Breast epithelium (tissue), 4 donors: ENCODE results near the gene MAST4. TPM values are rescaled to one million over a fixed set of nuclear protein-coding genes. Genes with fewer than 3 reads are reported as not detected.

ENCODE experiments used
- DNase-seq, 2 donors: peaks; one replicate each; pipeline ENCODE4 v3.0.0-alpha.2; 2019; ENCODE audit warnings: low spot score in 2 of 2
- H3K27ac ChIP-seq, 2 donors: fragments of 200-600 bp; sonication (generic) in 1 of 2; one replicate each; pipeline ENCODE4 v1.5.1; 2016 to 2019; ENCODE audit warnings: mild to moderate bottlenecking in 1 of 2
- H3K27me3 ChIP-seq, 2 donors: fragments of 200-600 bp; sonication (generic) in 1 of 2; one replicate each; pipeline versions ENCODE4 v1.5.1 to v1.6.0; 2017 to 2019; ENCODE audit warnings: control low read depth in 1 of 2, mild to moderate bottlenecking in 1 of 2
- H3K36me3 ChIP-seq: fragments of 200-600 bp; one replicate; pipeline ENCODE4 v1.5.1; 2019
- H3K4me1 ChIP-seq, 2 donors: fragments of 200-600 bp; sonication (generic); one replicate each; pipeline ENCODE4 v1.5.1; 2016 to 2019; ENCODE audit warnings: control low read depth in 1 of 2
- H3K4me3 ChIP-seq, 3 donors: fragments of 200-600 bp; sonication (generic); 1 replicate in 2 of 3; 2 replicates in 1 of 3; pipeline ENCODE4 v1.5.1; 2016 to 2019; ENCODE audit warnings: mild to moderate bottlenecking in 3 of 3, moderate library complexity in 2 of 3
- H3K9me3 ChIP-seq, 2 donors: fragments of 200-600 bp; sonication (generic) in 1 of 2; one replicate each; pipeline ENCODE4 v1.5.1; 2016 to 2019; ENCODE audit warnings: control low read depth in 1 of 2
- POLR2A ChIP-seq: fragments of 450-650 bp; IDR thresholded peaks from one replicate; pipeline ENCODE4 v1.6.1; 2016; ENCODE audit warnings: antibody characterized with exemption, mild to moderate bottlenecking, moderate library complexity
- POLR2AphosphoS5 ChIP-seq, 3 donors: sonication (generic); formaldehyde crosslinking; IDR thresholded peaks; one replicate each; pipeline ENCODE4 v1.6.1; 2017; ENCODE audit warnings: antibody characterized with exemption in 3 of 3
- intact Hi-C: fragments of 100-400 bp; cut with DNase I; formaldehyde crosslinking; loops from one replicate; pipeline ENCODE4 v1.15.1; 2023; ENCODE audit warnings: low total_unique reads
- total RNA-seq, 3 donors: library from RNA; depleted of rRNA; stranded (reverse); fragments of >200 nt; gene quantifications; one replicate each; pipeline ENCODE4 v1.1.0, GENCODE V29; 2016
- TF ChIP-seq, protein P1 (sequence below), 3 donors: fragments of 450-650 bp; IDR thresholded peaks; one replicate each; pipeline ENCODE4 v1.5.1; 2016 to 2017; ENCODE audit warnings: antibody characterized with exemption in 3 of 3, mild to moderate bottlenecking in 3 of 3, moderate library complexity in 3 of 3

The MAST4 gene
- total RNA-seq, 3 donors from 2014 or later: 28.0 to 61.5 (median 50.1) TPM

DNA sequence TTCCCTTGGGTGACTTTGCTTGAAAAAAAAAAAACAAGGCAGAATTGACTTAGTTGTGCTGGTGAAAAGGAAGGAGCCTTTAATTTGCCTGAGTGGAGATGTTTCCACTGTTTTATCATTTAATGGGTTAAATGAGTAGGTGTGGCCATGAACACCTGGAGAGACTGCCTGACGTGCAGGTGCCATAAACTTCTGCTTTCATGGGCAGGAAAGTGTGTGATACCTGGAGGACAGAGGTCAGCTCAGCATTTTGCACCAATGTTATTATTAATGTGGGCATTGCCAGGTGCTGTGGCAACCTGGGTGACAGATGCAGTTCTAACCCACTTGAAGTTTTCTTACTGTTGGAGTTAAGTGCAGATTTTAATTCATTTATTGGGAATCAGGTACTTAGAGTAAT lies 455.0 kb downstream of the MAST4 start:
- TF ChIP-seq POLR2AphosphoS5 (IDR thresholded peaks at IDR 0.05): no peak
- no peak for TF ChIP-seq POLR2A
- TF ChIP-seq, protein P1, sequence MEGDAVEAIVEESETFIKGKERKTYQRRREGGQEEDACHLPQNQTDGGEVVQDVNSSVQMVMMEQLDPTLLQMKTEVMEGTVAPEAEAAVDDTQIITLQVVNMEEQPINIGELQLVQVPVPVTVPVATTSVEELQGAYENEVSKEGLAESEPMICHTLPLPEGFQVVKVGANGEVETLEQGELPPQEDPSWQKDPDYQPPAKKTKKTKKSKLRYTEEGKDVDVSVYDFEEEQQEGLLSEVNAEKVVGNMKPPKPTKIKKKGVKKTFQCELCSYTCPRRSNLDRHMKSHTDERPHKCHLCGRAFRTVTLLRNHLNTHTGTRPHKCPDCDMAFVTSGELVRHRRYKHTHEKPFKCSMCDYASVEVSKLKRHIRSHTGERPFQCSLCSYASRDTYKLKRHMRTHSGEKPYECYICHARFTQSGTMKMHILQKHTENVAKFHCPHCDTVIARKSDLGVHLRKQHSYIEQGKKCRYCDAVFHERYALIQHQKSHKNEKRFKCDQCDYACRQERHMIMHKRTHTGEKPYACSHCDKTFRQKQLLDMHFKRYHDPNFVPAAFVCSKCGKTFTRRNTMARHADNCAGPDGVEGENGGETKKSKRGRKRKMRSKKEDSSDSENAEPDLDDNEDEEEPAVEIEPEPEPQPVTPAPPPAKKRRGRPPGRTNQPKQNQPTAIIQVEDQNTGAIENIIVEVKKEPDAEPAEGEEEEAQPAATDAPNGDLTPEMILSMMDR (IDR thresholded peaks at IDR 0.05): no peak
- H3K27ac ChIP-seq: no peak overlapping the region
- no peaks in the 10 kb centered on the region for H3K9me3 ChIP-seq
- no peak overlapping the region for H3K4me3 ChIP-seq
- no peak for DNase-seq
- no peaks in the 10 kb centered on the region for H3K4me1 ChIP-seq
- intact Hi-C loops: no loop called here
- H3K27me3 ChIP-seq: no peaks in the 10 kb centered on the region
- H3K36me3 ChIP-seq: no peaks in the 10 kb centered on the region

DNA sequence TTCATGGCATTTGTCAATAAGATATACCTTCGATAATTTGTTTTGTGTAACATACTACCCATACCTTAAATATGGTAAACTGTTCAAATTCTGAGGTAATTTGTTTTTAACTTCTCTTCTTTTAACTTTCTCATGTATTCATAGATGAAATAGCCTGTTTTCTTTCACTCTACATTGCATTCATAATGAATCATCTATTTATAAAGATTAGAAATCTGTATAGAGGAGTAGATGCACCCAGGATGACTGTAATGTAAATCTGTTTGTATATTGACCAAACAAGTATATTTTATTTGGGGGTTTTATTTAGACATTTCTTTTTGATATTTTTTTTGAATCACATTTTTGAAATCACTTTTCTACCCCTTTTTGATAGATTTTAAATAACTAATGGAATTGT lies 455.8 kb downstream of the MAST4 start:
- Histone ChIP-seq H3K27me3 (no peaks in the 10 kb centered on the region), H3K4me1 (no peaks in the 10 kb centered on the region), H3K27ac (no peak overlapping the region), H3K36me3 (no peaks in the 10 kb centered on the region), H3K9me3 (no peaks in the 10 kb centered on the region), H3K4me3 (no peak overlapping the region)
- DNase-seq: no peak
- intact Hi-C loops: no loop called here
- TF ChIP-seq, protein P1 (IDR thresholded peaks at IDR 0.05): no peak
- TF ChIP-seq POLR2A (no peak), POLR2AphosphoS5 (IDR thresholded peaks at IDR 0.05) (no peak)

DNA sequence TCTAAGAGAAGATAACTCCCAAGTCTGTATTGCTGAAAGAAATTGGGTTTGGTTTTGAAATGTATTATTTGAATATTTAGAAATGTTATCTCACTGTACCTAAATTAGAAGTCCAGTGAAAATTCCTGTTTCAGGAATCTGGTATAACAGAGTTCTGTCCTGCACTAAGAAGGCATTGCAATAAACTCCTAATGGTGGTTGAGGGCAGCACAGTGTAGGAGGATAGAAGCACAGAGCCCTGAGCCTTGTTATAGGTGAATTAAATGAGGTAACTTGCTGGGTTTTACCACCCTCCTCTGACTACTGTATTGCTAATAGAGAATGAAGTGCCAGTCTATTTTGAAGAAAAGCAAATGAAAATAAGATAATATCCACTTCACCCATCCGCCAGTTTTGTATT lies 457.0 kb downstream of the MAST4 start:
- TF ChIP-seq, protein P1 (IDR thresholded peaks at IDR 0.05): no peak
- TF ChIP-seq POLR2AphosphoS5 (IDR thresholded peaks at IDR 0.05) (no peak), POLR2A (no peak)
- no peaks in the 10 kb centered on the region for H3K36me3 ChIP-seq
- H3K4me3 ChIP-seq: no peak overlapping the region
- intact Hi-C loops: no loop called here
- no peak for DNase-seq
- H3K27me3 ChIP-seq: no peaks in the 10 kb centered on the region
- H3K4me1 ChIP-seq: no peaks in the 10 kb centered on the region
- no peak overlapping the region for H3K27ac ChIP-seq
- H3K9me3 ChIP-seq: no peaks in the 10 kb centered on the region

DNA sequence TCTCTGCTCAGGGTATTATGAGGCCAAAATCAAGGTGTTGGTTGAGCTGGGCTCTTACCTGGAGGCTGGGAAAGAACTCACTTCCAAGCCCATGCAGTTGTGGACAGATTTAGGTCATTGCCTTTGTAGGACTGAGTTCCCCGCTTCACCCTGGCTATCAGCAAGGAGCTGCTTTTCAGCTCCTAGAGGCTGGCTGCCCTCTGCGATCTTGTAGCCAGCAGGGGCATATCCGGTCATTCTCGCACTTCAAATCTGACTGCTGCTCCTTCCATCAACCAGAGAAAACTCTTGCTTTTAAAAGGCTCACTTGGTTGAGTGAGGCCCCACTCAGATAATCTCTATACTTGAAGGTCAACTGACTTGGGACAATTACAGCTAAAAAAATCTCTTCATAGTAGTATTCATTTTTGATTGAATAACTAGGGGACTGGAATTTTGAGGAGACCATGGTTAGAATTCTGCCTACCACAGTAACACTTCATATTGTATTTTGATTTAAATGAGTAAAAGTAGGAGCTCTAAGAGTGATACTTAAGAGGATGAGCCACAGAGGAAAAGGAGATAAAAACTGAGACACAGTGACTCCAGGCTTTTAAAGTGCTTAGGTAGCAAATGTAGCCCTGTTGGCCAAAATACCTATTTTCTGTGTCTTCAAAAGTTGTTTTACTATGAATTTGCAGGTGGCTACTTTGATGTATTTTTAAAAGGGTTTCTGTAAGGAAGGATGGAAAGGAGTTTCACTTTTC lies 463.0 kb downstream of the MAST4 start:
- H3K36me3 ChIP-seq: no peaks in the 10 kb centered on the region
- H3K9me3 ChIP-seq: no peaks in the 10 kb centered on the region
- H3K4me1 ChIP-seq: no peaks in the 10 kb centered on the region
- intact Hi-C loops: no loop called here
- no peaks in the 10 kb centered on the region for H3K27me3 ChIP-seq
- DNase-seq: no peak
- no peak for TF ChIP-seq POLR2AphosphoS5 (IDR thresholded peaks at IDR 0.05)
- no peak for TF ChIP-seq POLR2A
- TF ChIP-seq, protein P1 (IDR thresholded peaks at IDR 0.05): no peak
- no peak overlapping the region for H3K4me3 ChIP-seq
- no peak overlapping the region for H3K27ac ChIP-seq

DNA sequence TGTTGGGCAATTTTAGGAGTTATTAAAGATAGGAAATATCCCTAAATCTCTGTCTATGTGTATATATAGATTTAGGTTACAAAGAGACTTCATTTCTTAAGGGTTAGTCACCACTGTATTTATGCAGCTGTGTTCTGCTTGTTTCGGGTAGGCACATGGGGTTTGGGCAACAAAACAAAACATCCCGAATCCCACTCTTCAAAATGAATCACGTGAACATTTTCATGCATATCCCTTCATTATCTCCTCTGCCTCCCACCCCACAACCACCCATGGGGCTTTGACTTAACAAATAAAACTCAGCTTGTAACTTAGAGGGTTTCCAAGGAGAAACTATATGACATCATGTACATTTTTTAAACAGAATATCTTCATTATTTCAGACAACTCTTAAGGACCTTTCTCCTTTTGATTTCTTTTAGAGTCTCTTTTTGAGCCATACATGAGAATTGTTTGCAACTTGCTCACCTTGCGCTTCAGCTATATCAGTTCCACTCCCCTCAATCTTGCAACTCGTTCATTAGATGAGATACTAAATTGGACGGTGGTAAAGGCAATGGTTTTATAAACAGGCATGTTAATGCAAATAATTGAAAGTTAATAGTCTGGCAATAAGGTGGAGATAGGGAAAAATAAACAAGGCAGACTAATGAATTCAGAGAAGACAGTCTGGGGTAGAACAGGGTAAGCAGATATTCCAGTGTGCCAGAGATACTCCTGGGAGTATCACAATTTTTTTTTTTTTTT lies 463.7 kb downstream of the MAST4 start:
- H3K36me3 ChIP-seq: no peaks in the 10 kb centered on the region
- H3K4me1 ChIP-seq: no peaks in the 10 kb centered on the region
- no peaks in the 10 kb centered on the region for H3K9me3 ChIP-seq
- no peak overlapping the region for H3K27ac ChIP-seq
- H3K4me3 ChIP-seq: no peak overlapping the region
- intact Hi-C loops: no loop called here
- DNase-seq: no peak
- TF ChIP-seq POLR2A: no peak
- TF ChIP-seq, protein P1 (IDR thresholded peaks at IDR 0.05): no peak
- TF ChIP-seq POLR2AphosphoS5 (IDR thresholded peaks at IDR 0.05): no peak
- no peaks in the 10 kb centered on the region for H3K27me3 ChIP-seq
